IMR-90 (cell line): Measurements from ENCODE around the gene GNG12. TPM values are rescaled to one million over a fixed set of nuclear protein-coding genes. Genes with fewer than 3 reads are reported as not detected.

ENCODE experiments used
- ATAC-seq: fragments of 200-7000 bp; cut with Tn5 transposase; 2 replicates; pipeline ENCODE4 v1.9.1; 2020; ENCODE audit warnings: low read depth, mild to moderate bottlenecking, moderate library complexity
- BruUV-seq: library from RNA; stranded (reverse); fragments of 400-500 nt; replicated peaks from 2 replicates; lab custom pipeline; 2021; lab: Mats Ljungman, UMichigan
- CTCF ChIA-PET: fragments of 300-600 bp; formaldehyde crosslinking; extraction: SDS; loops from one replicate; lab custom pipeline; 2021; ENCODE audit warnings: antibody characterized with exemption; lab: Yijun Ruan, JAX
- POLR2A ChIA-PET: fragments of 300-600 bp; sonication (Branson Sonifier 250); formaldehyde crosslinking; loops from one replicate; lab custom pipeline; 2022; ENCODE audit warnings: antibody characterized with exemption; ENCODE audit not compliant: unreplicated experiment; lab: Charles Lee
- DNase-seq: peaks from one replicate; pipeline ENCODE4 v3.0.0; 2013
- H2AFZ ChIP-seq: replicated peaks from 2 replicates; pipeline ENCODE3; 2013; ENCODE audit warnings: low read length, mild to moderate bottlenecking; ENCODE audit not compliant: poor library complexity
- H2AK5ac ChIP-seq: 2 replicates; pipeline ENCODE4 v1.6.1; 2013; ENCODE audit warnings: low read depth, low read length, inconsistent platforms
- H2AK9ac ChIP-seq: replicated peaks from 2 replicates; pipeline ENCODE3; 2013; ENCODE audit warnings: mild to moderate bottlenecking, low read depth, low read length, moderate library complexity; ENCODE audit not compliant: poor library complexity
- H2BK120ac ChIP-seq: 2 replicates; pipeline ENCODE4 v1.6.1; 2013; ENCODE audit warnings: low read depth, low read length, inconsistent platforms
- H2BK15ac ChIP-seq: 3 replicates; pipeline ENCODE4 v1.6.1; 2013; ENCODE audit warnings: low read depth, low read length, inconsistent platforms
- H2BK20ac ChIP-seq: 2 replicates; pipeline ENCODE4 v1.6.1; 2013; ENCODE audit warnings: low read depth, mild to moderate bottlenecking, inconsistent platforms, low read length, moderate library complexity
- H2BK5ac ChIP-seq: 2 replicates; pipeline ENCODE4 v1.6.1; 2013; ENCODE audit warnings: mild to moderate bottlenecking, low read depth, low read length, inconsistent platforms; ENCODE audit not compliant: poor library complexity, severe bottlenecking
- H3K14ac ChIP-seq: replicated peaks from 2 replicates; pipeline ENCODE4 v1.6.1; 2013; ENCODE audit warnings: low read depth, low read length, inconsistent platforms
- H3K18ac ChIP-seq: 2 replicates; pipeline ENCODE4 v1.6.1; 2013; ENCODE audit warnings: low read depth, low read length, control low read depth
- H3K23ac ChIP-seq: 2 replicates; pipeline ENCODE4 v1.6.1; 2013; ENCODE audit warnings: low read depth, low read length, inconsistent platforms
- H3K27ac ChIP-seq: 2 replicates; pipeline ENCODE4 v1.5.1; 2013; ENCODE audit warnings: mild to moderate bottlenecking, control low read depth, low read length; ENCODE audit not compliant: insufficient read depth
- H3K27me3 ChIP-seq: 2 replicates; pipeline ENCODE4 v1.6.1; 2013; ENCODE audit warnings: low read length; ENCODE audit not compliant: control insufficient read depth, insufficient read depth
- H3K36me3 ChIP-seq: 2 replicates; pipeline ENCODE4 v1.6.1; 2013; ENCODE audit warnings: low read length, mixed read lengths; ENCODE audit not compliant: control insufficient read depth, insufficient read depth
- H3K4ac ChIP-seq: 2 replicates; pipeline ENCODE4 v1.6.1; 2013; ENCODE audit warnings: low read depth, low read length, inconsistent platforms
- H3K4me1 ChIP-seq: 2 replicates; pipeline ENCODE4 v1.6.1; 2013; ENCODE audit warnings: low read length, mixed read lengths; ENCODE audit not compliant: control insufficient read depth, insufficient read depth
- H3K4me2 ChIP-seq: 2 replicates; pipeline ENCODE4 v1.6.1; 2013; ENCODE audit warnings: low read depth, mild to moderate bottlenecking, control low read depth, low read length, moderate library complexity
- H3K4me3 ChIP-seq: 2 replicates; pipeline ENCODE4 v1.5.1; 2013; ENCODE audit warnings: low read depth, mild to moderate bottlenecking, control low read depth, low read length, moderate library complexity; ENCODE audit not compliant: insufficient read depth
- H3K56ac ChIP-seq: 2 replicates; pipeline ENCODE4 v1.6.1; 2013; ENCODE audit warnings: low read length, inconsistent platforms; ENCODE audit not compliant: insufficient read depth; ENCODE audit errors: extremely low read depth
- H3K79me1 ChIP-seq, 2 experiments: 2 replicates each; pipeline ENCODE4 v1.6.1; 2013; ENCODE audit warnings: low read length in 2 of 2, inconsistent platforms in 1 of 2, low read depth in 1 of 2
- H3K9ac ChIP-seq: 2 replicates; pipeline ENCODE4 v1.6.1; 2013; ENCODE audit warnings: low read depth, low read length, control low read depth
- H3K9me1 ChIP-seq: 2 replicates; pipeline ENCODE4 v1.6.1; 2013; ENCODE audit warnings: low read length, inconsistent platforms; ENCODE audit not compliant: insufficient read depth
- H3K9me3 ChIP-seq: 2 replicates; pipeline ENCODE4 v1.6.1; 2013; ENCODE audit warnings: low read length; ENCODE audit not compliant: control insufficient read depth, insufficient read depth
- H4K20me1 ChIP-seq: 2 replicates; pipeline ENCODE4 v1.6.1; 2013; ENCODE audit warnings: low read length, inconsistent platforms; ENCODE audit not compliant: insufficient read depth
- H4K5ac ChIP-seq: 2 replicates; pipeline ENCODE4 v1.6.1; 2013; ENCODE audit warnings: mild to moderate bottlenecking, low read depth, low read length, control low read depth
- H4K8ac ChIP-seq, 2 experiments: 2 replicates each; pipeline ENCODE4 v1.6.1; 2013; ENCODE audit warnings: low read depth in 2 of 2, low read length in 2 of 2, control low read depth in 1 of 2, inconsistent platforms in 1 of 2
- H4K91ac ChIP-seq: 2 replicates; pipeline ENCODE4 v1.6.1; 2013; ENCODE audit warnings: low read depth, low read length, inconsistent platforms; ENCODE audit not compliant: insufficient read depth
- BHLHE40 ChIP-seq: fragments of 150-350 bp; IDR thresholded peaks from 2 replicates; pipeline ENCODE4 v1.6.1; 2016; ENCODE audit warnings: mild to moderate bottlenecking, low read depth, low read length
- FOS ChIP-seq: fragments of 150-350 bp; IDR thresholded peaks from 2 replicates; pipeline ENCODE4 v1.6.1; 2016; ENCODE audit warnings: low read depth, low read length
- MAZ ChIP-seq: IDR thresholded peaks from 2 replicates; pipeline ENCODE4 v1.6.1; 2012; ENCODE audit warnings: low read depth, mild to moderate bottlenecking, low read length, improper control_type of control experiment, moderate library complexity, borderline replicate concordance
- RAD21 ChIP-seq: IDR thresholded peaks from 2 replicates; pipeline ENCODE4 v1.6.1; 2012; ENCODE audit warnings: low read length, improper control_type of control experiment
- RFX5 ChIP-seq: IDR thresholded peaks from 2 replicates; pipeline ENCODE4 v1.8.0; 2012; ENCODE audit warnings: low read depth, mild to moderate bottlenecking, low read length, moderate library complexity
- WGBS, 2 experiments: methylation state at CpG; one replicate each; pipeline versions ENCODE4 v1.1.5 to v1.1.7; 2013; ENCODE audit warnings: missing lambda C conversion rate in 2 of 2; ENCODE audit not compliant: insufficient read length in 1 of 2; ENCODE audit errors: extremely low coverage in 2 of 2; 5-methylcytosine and 5-hydroxymethylcytosine counted together
- dilution Hi-C: fragments of 300-500 bp; cut with HindIII; formaldehyde crosslinking; loops from one replicate; pipeline ENCODE4 v1.14.3; 2018; ENCODE audit warnings: low sequenced_read_pairs; ENCODE audit not compliant: unreplicated experiment
- in situ Hi-C: fragments of 300-500 bp; cut with MboI; formaldehyde crosslinking; loops from 3 replicates; pipeline ENCODE4 v1.14.3; 2019; ENCODE audit warnings: low sequenced_read_pairs, inconsistent platforms, mixed read lengths
- intact Hi-C: fragments of 100-400 bp; cut with micrococcal nuclease; formaldehyde crosslinking; loops from 2 replicates; pipeline ENCODE4 v1.10.0; 2022
- polyA plus RNA-seq, 3 experiments: library from polyadenylated mRNA; depleted of rRNA; stranded (reverse); fragments of >200 nt; gene quantifications; 2 replicates each; pipeline ENCODE4 v1.2.3, GENCODE V29; 2012; ENCODE audit warnings: low replicate concordance in 1 of 3
- total RNA-seq: library from RNA; depleted of rRNA; stranded (reverse); fragments of >200 nt; gene quantifications from 2 replicates; pipeline ENCODE4 v1.2.3, GENCODE V29; 2012

The GNG12 gene
- total and polyA plus RNA-seq, 2 of the 4 experiments (the other 2 are of a cell fraction), result 92.3 to 132 TPM

DNA sequence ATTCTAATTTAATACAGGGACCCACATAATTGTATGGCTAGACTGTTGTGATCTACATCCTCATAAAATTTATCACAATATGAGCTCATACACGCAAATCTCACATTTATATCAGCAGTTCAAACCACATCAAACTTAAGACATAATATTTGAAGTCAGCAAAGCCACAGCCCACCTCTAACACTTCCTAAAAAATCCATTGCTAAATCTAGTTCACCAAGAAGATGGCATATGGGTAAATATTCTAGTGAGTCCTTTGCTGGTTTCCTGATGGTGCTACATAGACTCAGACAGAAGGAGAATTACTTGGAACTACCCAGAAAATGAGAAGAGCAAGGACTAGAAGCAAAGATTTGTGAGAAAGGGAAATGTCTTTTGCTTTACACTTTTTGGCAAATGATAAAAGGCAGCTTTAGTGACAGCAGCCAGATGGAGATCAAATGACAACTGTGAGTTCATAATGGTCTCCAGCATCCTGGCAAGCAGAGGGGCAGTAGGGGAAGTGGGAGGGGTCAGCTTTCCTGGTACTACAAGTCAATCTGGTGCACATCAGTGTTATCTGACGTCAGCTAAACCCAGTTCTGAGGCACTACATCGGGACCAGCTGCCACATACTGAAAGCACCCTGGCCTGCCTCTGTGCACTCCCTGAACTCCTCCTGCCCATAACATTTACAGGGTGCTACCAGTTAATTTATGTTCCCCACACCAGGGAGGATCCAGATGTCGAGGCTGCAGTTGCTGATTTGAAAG is 158.8 kb downstream of the GNG12 start:
- Histone ChIP-seq H3K4me2 (peak overlapping the region; percentile 32), H3K56ac (no peak overlapping the region), H2BK120ac (peak overlapping the region; percentile 12; the same call in 1 of the 2 replicates), H3K4ac (peak overlapping the region; percentile 28), H2AK9ac (peak overlapping the region; percentile 80), H2BK15ac (no peak overlapping the region), H4K5ac (no peak overlapping the region), H3K27ac (no peak overlapping the region), H3K18ac (no peak overlapping the region), H3K27me3 (no peaks in the 10 kb centered on the region; the same call in 1 of the 2 replicates), H3K14ac (peak overlapping the region; percentile 94), H3K79me1 (no peaks in the 10 kb centered on the region), H4K20me1 (no peaks in the 10 kb centered on the region), H2AK5ac (no peak overlapping the region), H2BK5ac (no peak overlapping the region), H3K9me1 (no peaks in the 10 kb centered on the region), H3K23ac (peak overlapping the region; percentile 36; the same call in 1 of the 2 replicates), H2BK20ac (no peak overlapping the region; the same call in 1 of the 2 replicates), H3K36me3 (no peaks in the 10 kb centered on the region), H2AFZ (peak overlapping the region; percentile 87), H3K4me1 (peaks cover 4% of the 10 kb centered on the region), H3K9ac (no peak overlapping the region), H3K9me3 (no peaks in the 10 kb centered on the region), H3K4me3 (no peak overlapping the region), H4K91ac (peak overlapping the region; percentile 48; the same call in 1 of the 2 replicates), H4K8ac (peak overlapping the region in 1 of 2 experiments; percentile 78; a peak in 2 of 4 replicates)
- intact Hi-C loops, result loop anchor here (5.0 kb wide), 1 partner anchor 47 kb away; no protein-coding TSS in a partner anchor
- ATAC-seq (peak; percentile 74), DNase-seq (peak; percentile 76)
- ChIA-PET POLR2A (interaction anchor here (2.4 kb wide), 1 partner anchor 11 kb away, joined by 8 read pairs; the partner anchor contains the start of gene GADD45A), CTCF (interaction anchor here (0.6 to 1.2 kb wide), 3 partner anchors 11 to 139 kb away, joined by 3 to 5 read pairs (median 5); no protein-coding TSS in a partner anchor)
- dilution Hi-C loops, result no loop called here
- no CpG with 5 or more reads among the region's 4 CpGs for WGBS, 2 experiments
- in situ Hi-C loops, result loop anchor here (25.0 kb wide), 1 partner anchor 112 kb away; no protein-coding TSS in a partner anchor
- no peak for TF ChIP-seq RFX5
- TF ChIP-seq MAZ, result no peak
- TF ChIP-seq RAD21, result no peak
- TF ChIP-seq BHLHE40, result no peak
- no peak for TF ChIP-seq FOS
- no TSS peak for BruUV-seq
